Tibial artery (tissue), 4 donors: ENCODE measurements around the gene MISP3.
A peak's percentile ranks its signal among the peaks of the same experiment; 100 is the strongest.

Experiments
- DNase-seq, 2 donors: peaks; one replicate each; pipeline ENCODE4 v3.0.0-alpha.2; 2019
- H3K27ac ChIP-seq, 2 donors: fragments of 200-600 bp; sonication (generic) in 1 of 2; 1 replicate in 1 of 2; 2 replicates in 1 of 2; pipeline ENCODE4 v1.5.1; 2018 to 2019; ENCODE audit warnings: mild to moderate bottlenecking in 1 of 2
- H3K27me3 ChIP-seq, 2 donors: fragments of 200-600 bp; sonication (generic) in 1 of 2; one replicate each; pipeline versions ENCODE4 v1.5.1 to v1.6.0; 2016 to 2019
- H3K36me3 ChIP-seq, 3 donors: fragments of 200-600 bp; sonication (generic) in 2 of 3; one replicate each; pipeline ENCODE4 v1.5.1; 2016 to 2019; ENCODE audit warnings: mild to moderate bottlenecking in 2 of 3
- H3K4me1 ChIP-seq, 4 donors: fragments of 200-600 bp; sonication (generic) in 2 of 4; 1 replicate in 3 of 4; 2 replicates in 1 of 4; pipeline ENCODE4 v1.5.1; 2016 to 2019
- H3K4me3 ChIP-seq, 2 donors: fragments of 200-600 bp; sonication (generic) in 1 of 2; 1 replicate in 1 of 2; 2 replicates in 1 of 2; pipeline ENCODE4 v1.5.1; 2018 to 2019; ENCODE audit warnings: mild to moderate bottlenecking in 2 of 2
- H3K9me3 ChIP-seq, 3 donors: fragments of 200-600 bp; sonication (generic) in 1 of 3; one replicate each; pipeline ENCODE4 v1.5.1; 2016 to 2019
- intact Hi-C: fragments of 100-400 bp; cut with DNase I; formaldehyde crosslinking; loops from one replicate; pipeline ENCODE4 v1.15.0; 2023; ENCODE audit warnings: low total_unique reads
- TF ChIP-seq, protein P1 (sequence below), 2 experiments: fragments of 200-600 bp in 1 of 2; fragments of 450-650 bp in 1 of 2; IDR thresholded peaks; one replicate each; pipeline ENCODE4 v1.5.1; 2017 to 2019; ENCODE audit warnings: antibody characterized with exemption in 2 of 2, mild to moderate bottlenecking in 1 of 2, moderate library complexity in 1 of 2

MISP3 gene

DNA sequence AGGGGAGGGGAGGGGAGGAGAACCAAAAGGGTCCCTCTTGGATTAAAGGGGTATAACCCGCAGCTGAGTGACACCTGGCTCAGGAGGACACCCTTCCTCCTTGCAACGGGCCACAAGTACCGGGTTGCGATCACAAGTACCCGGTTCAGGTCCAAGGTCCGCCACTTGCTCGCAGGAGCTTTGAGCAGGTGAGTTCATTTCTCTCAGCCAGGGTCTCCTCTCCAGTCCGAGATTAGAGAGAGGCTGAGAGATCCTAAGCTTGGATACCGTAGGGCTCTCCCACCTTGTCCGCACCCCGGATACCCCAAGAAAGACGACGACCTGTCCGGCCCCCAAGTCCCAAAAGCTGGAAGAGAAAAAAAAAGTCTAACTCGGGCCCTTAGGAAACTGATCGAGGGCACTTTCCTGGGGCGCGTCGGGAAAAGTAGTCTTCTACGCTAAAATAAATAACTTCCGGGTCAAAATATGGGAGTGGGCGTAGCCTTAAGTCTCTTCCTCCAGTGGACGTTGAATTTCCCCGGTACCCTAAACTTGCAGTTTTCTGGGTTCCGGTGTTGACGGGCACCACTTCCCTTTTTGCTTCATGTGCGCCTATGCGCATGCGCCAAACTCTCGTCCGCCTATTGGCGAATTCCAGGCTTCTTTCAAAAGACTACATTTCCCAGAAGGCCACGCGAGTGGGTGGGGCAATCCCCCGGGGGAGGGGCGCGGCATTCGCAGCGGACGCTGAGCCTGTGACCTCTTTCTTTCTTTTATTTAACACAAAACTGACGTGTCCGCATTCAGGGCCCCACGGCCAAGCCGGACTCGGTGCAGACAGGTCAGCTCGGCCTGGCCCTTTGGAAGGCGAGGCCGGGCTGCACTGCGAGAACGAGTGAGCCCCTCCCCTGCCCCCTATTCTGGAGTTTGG lies 8.6 kb downstream of the MISP3 start:
- intact Hi-C loops, result loop anchor here (5.0 kb wide), 2 partner anchors 36 to 74 kb away; partner anchors contain the start of genes PRKACA and RFX1

DNA sequence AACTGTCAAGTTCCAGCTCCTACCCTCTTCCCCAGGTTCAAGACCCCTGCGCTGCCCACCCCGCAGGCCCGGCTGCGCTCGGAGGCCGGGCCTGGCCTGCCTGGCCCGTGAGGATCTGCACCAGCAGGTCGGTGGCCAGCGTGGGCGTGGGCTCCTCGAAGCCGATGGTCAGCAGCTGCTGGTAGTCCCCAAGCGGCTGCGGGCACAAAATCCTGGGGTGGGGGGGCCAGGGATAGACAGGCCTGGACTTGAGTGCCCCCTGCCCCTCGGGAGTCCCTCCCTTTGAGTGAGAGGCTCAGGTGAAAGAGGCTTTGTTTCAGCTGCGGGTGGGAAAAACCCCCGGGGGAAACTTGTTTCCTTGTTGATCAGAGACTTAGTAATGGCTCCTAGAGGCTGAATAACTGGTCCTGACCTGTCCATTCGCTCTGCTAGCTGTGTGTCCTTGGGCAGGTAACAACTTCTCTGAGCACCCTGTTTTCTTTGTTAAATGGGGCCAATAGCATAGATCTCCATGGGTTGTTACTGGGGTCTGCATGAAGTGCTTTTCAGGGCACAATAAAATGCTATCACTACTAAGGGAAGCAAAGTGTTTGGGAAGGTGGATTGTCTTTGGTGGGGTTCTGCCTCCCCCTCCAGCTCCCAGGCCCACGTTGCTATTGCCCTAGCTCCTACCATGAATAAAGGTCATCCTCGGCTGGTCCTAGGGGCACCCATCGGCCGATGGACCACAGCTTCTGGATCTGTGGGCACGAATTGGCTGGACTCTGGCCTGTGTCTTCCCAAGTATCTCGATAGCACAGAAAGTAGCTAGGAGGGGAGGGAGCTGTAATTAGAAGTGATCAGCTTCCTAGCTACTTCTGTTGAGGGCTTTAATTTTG lies 9.4 kb downstream of the MISP3 start:
- Histone ChIP-seq H3K9me3 (no peaks in the 10 kb centered on the region), H3K4me3 (peak overlapping the region; percentile 66 to 86), H3K27ac (peak overlapping the region; percentile 93 to 94), H3K36me3 (no peaks in the 10 kb centered on the region), H3K4me1 (peaks cover 0 to 27% (median 20%) of the 10 kb centered on the region in 4 donors), H3K27me3 (no peaks in the 10 kb centered on the region)
- TF ChIP-seq, protein P1, sequence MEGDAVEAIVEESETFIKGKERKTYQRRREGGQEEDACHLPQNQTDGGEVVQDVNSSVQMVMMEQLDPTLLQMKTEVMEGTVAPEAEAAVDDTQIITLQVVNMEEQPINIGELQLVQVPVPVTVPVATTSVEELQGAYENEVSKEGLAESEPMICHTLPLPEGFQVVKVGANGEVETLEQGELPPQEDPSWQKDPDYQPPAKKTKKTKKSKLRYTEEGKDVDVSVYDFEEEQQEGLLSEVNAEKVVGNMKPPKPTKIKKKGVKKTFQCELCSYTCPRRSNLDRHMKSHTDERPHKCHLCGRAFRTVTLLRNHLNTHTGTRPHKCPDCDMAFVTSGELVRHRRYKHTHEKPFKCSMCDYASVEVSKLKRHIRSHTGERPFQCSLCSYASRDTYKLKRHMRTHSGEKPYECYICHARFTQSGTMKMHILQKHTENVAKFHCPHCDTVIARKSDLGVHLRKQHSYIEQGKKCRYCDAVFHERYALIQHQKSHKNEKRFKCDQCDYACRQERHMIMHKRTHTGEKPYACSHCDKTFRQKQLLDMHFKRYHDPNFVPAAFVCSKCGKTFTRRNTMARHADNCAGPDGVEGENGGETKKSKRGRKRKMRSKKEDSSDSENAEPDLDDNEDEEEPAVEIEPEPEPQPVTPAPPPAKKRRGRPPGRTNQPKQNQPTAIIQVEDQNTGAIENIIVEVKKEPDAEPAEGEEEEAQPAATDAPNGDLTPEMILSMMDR (IDR thresholded peaks at IDR 0.05), result no peak
- intact Hi-C loops, result loop anchor here (5.0 kb wide), 2 partner anchors 35 to 75 kb away; partner anchors contain the start of genes PRKACA and RFX1
- DNase-seq, result peak in 1 of 2 donors; percentile 48

More for the DNA sequence above, 8.6 kb downstream of the MISP3 start:
- TF ChIP-seq, protein P1 (IDR thresholded peaks at IDR 0.05), result peak in 1 of 2 experiments; percentile 25
- DNase-seq, result peak; percentile 98 to 100
- no peaks in the 10 kb centered on the region for H3K27me3 ChIP-seq
- H3K27ac ChIP-seq, result peak overlapping the region; percentile 93 to 94
- peaks cover 0 to 27% (median 20%) of the 10 kb centered on the region in 4 donors for H3K4me1 ChIP-seq
- no peaks in the 10 kb centered on the region for H3K9me3 ChIP-seq
- peak overlapping the region; percentile 66 to 86 for H3K4me3 ChIP-seq
- H3K36me3 ChIP-seq, result no peaks in the 10 kb centered on the region

DNA sequence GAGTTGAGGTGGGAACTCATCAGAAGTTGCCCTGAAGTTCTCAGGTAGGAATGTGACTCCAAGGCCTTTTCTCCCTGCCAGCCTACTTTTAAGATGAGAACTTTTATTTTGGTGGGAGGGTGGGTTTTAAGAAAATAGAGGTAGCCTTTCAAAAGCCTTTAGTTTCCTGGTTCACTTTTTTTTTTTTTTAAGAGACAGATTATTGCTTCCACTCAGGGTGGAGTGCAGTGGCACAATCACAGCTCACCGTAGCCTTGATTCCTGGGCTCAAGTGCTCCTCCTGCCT lies 10.0 kb downstream of the MISP3 start:
- Histone ChIP-seq H3K9me3 (no peaks in the 10 kb centered on the region), H3K27ac (peak overlapping the region; percentile 93 to 94), H3K27me3 (no peaks in the 10 kb centered on the region), H3K4me3 (peak overlapping the region in 1 of 2 donors; percentile 86), H3K4me1 (peaks cover 0 to 27% (median 20%) of the 10 kb centered on the region in 4 donors), H3K36me3 (no peaks in the 10 kb centered on the region)
- TF ChIP-seq, protein P1 (IDR thresholded peaks at IDR 0.05), result no peak
- no peak for DNase-seq
- intact Hi-C loops, result loop anchor here (5.0 kb wide), 2 partner anchors 35 to 75 kb away; partner anchors contain the start of genes PRKACA and RFX1

DNA sequence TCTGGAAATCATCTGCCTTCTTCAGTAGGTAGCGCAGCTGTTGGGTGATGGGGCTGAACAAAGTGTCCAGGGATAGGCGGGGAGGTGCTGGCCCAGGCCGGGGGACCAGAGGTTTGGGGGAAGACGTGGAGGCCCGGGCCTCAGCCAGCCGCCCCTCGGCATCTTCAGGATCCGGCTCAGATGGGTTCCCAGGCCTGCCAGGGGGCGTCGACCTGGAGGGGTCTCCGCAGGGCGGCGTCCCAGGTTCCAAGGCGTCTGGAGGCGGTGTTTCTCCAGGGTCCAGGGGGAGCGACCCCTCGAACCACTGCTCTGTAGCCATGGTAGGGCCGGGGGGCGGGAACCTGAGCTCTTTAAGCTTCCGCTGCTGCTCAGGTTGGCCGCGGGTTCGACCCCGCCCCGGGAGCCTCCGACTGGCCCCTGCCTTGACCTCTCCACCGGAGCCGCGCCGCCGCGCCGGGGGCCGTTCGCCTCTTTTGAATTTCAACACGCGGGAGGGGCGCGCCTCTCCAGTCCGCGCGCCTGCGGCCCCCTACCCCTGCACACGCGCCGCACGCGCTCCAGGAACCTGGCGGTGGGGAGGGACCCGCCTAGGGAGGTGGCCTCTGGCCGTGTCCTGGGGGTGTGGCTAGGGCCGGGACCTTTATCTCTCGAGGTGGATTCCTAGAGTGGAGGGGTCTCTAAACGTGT lies 12.9 kb downstream of the MISP3 start, which contains the start of gene C19orf67:
Gene C19orf67 (minus strand): TSS at position 475 of the 687 bp plus-strand sequence. CDS start 156 bp downstream, at position 319.
- H3K27me3 ChIP-seq, result no peaks in the 10 kb centered on the region
- no peak within 1 kb of the TSS for H3K4me3 ChIP-seq
- TF ChIP-seq, protein P1 (IDR thresholded peaks at IDR 0.05), result no peak
- intact Hi-C loops, result no loop called here
- peaks cover 0 to 12% (median 11%) of the 10 kb centered on the region in 3 donors for H3K36me3 ChIP-seq
- no peaks in the 10 kb centered on the region for H3K9me3 ChIP-seq
- no peak for DNase-seq
- H3K4me1 ChIP-seq, result peaks cover 0 to 32% (median 24%) of the 10 kb centered on the region in 4 donors
- no peak within 1 kb of the TSS for H3K27ac ChIP-seq

DNA sequence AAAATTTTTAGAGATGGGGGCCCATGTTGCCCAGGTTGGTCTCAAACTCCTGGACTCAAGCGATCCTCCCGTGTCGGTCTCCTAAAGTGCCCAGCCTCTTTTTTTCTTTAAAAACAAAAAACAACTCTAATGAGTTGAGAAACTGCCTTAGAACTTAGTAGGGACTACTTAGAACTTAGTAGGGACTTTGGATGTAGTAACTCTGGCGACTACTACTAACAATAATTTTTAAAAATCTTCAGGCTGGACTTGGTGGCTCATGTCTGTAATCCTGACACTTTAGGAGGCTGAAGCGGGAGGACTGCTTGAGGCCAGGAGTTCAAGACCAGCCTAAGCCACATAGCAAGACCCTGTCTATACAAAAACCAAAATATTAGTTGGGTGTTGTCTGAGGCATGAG lies 13.5 kb downstream of the MISP3 start:
- intact Hi-C loops, result no loop called here
- Histone ChIP-seq H3K9me3 (no peaks in the 10 kb centered on the region), H3K4me1 (peaks cover 0 to 26% (median 19%) of the 10 kb centered on the region in 4 donors), H3K27me3 (no peaks in the 10 kb centered on the region), H3K4me3 (no peak overlapping the region), H3K36me3 (peaks cover 0 to 12% (median 11%) of the 10 kb centered on the region in 3 donors), H3K27ac (no peak overlapping the region)
- TF ChIP-seq, protein P1 (IDR thresholded peaks at IDR 0.05), result no peak
- no peak for DNase-seq
